ENCODE results near the gene ZNF580.

- no peak for TF ChIP-seq POLR2A (IDR thresholded peaks at IDR 0.05)
- TF ChIP-seq CTCF (IDR thresholded peaks at IDR 0.05): no peak
These were observed 33.6 kb downstream of the ZNF580 start for GRCh38 chr19:55674459-55674840.

Data from heart left ventricle (tissue), 13 donors.